HG03064 (cell line): ENCODE measurements around the gene WDR26.

Experiments used
- ATAC-seq: cut with Tn5 transposase; IDR thresholded peaks from one replicate; pipeline ENCODE4 v1.9.1; 2021; ENCODE audit warnings: low read depth; ENCODE audit not compliant: unreplicated experiment

WDR26 gene

GRCh38 chr1:224402472-224403036 is 32.0 kb downstream of the WDR26 start:
- no peak for ATAC-seq

DNA sequence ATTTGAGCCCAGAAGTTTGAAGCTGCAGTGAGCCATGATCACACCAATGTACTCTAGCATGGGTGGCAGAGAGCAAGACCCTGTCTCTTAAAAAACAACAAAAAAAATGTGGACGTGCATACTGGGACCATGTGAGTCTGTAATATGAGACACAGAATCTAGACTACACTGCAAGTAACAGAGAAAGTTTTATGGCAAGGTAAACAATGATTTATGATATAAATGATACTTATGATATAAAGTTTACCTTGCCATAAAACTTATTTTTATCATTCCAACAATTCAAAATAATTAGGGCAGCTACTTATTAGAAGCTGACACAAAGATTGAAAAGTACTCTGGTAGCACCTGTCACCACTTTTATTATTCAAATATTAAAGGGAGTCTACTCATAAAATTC is 34.7 kb downstream of the WDR26 start:
- ATAC-seq: no peak

DNA sequence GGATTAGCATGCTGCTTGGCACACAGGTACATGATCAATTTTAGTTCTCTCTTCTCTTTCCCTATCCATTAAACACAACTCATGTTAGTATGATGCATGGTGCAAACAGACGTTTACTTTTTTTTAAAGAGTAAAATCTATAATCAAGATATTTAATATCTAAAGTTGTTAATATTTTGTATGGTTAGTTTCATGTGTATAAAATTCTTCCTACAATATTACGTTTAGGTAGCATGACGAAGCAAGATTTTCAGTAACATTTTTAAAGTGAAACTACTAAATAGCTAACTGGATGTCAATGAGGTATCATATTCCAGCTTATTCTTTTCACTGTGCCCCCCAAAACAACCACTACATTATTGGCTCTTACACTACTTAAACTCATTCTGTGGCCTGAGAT is 41.3 kb downstream of the WDR26 start:
- no peak for ATAC-seq

DNA sequence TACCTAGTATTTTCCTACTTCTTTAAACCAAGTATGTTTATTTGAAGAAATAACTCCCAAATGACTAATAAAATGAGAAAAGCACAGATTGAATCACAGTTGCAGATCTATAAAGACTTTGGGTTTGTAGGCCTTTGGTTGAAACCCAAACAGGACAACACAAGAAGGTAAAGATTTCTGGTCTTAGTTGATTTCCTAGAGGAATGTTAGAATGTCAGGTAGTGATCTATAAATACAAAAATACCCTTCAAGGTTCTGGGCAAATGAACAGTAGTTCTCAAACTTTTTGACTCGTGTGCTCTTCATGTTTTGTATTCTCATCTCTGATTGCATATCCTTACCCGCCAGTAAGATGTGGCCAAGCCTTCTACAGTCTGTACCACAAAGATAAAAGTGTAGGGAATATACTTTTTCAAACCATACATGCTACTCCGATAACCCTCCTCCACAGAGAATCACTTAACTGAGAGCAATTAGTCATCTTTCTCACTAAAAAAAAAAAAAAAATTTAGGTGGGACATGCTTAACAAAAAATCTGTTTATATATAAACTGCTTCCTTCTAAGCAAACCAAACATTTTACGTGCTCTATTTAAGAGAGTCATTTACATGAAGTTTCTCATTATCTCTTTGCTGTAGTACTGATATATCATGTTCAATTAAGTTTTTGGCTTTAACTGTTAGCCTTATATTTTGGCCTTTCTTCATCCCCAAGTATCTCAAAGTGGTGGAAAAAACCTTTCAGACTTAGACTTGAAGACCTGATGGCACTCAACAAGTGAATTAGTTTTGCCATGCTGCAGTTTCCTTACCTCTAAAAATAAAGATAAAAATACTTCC is 42.0 kb downstream of the WDR26 start:
- no peak for ATAC-seq

DNA sequence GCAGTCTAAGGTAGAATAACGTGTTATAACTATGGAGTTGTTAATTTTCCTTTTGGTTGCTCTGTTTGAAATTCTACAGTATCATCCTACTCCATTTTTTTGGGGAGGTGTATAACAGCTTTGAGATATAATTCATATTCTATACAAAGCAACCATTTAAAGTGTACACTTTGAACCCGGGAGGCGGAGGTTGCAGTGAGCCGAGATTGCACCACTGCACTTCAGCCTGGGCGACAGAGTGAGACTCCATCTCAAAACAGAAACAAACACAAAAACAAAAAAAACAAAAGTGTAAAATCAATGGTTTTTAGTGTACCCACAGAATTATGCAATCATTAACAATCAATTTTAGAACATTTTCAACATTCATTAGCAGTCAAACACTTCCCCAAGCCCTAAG is 44.1 kb downstream of the WDR26 start:
- ATAC-seq: no peak

GRCh38 chr1:224387943-224388342 is 46.7 kb downstream of the WDR26 start:
- no peak for ATAC-seq

DNA sequence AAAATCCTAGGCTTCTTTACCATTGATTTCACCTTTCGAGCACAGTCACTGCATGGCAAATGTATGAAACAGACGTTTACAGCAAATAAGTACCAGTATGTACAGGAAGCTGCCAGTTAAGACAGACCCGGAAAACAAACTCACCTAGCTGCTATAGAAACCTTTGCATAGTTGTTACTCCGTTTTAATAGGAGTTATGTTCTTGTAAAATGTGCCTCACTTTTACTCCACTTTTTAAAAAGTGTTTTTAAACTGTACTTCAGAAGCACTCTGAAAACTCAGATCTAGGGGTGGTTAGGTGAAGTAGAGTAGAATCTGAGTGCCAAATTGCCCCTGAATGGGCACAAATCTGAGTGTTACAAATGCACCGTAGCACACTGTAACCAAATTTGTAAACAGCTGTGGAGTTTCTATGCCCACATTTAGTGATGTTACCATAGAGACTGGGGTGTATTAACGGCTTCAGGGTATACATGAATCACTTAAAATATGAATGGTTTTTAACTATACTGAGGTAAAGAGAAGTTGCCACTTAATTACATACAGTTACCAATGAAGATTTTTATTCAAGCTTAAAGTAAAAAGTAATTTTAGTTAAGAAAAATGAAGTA is 47.2 kb downstream of the WDR26 start:
- ATAC-seq: no peak

DNA sequence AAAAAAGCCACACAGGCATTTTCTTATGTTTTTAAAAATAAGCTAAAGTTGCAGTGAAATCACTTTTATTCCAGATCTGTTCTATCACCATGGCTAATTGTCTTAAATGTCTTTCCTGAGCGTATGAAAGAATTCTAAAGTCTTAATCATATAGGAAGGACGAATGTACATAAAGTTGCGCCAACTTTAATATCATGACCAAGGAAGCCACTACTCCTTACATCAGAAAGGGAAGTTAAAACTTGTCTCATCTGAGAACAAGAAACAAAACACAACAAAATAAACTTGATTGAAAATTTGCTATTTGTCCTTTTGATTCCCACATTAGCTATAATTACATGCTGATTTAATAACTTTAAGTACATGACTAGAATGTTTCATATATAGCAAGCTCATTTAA is 51.4 kb downstream of the WDR26 start:
- ATAC-seq: no peak

DNA sequence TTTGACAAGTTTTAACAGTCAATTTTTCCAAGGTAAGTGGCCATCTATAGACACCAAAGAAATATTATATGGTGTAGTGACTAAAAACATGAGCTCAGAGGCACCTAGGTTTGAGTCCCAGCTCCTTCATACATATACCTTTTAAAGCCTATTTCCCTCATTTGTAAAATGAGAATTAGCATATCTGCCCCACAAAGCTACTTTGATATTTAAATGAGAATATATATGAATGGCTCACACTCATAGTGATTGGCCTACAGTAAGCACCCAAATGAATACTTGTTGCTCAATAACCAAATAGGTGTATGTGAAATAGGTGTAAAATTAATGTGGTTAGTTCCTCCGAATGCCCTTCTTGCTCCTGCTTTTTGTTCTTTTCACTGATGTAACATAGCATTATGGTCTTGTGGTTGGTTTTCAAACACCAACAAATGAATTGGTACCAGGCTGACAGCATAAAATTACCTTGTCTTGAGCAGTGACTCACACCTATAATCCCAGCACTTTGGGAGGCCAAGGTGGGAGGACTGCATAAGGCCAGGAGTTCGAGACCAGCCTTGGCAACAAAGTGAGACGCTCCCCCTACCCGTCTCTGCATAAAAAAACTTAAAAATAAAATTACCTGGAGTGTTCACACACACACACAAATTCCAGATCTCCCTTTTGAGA is 52.6 kb downstream of the WDR26 start:
- no peak for ATAC-seq

- no peak for ATAC-seq
Measured at GRCh38 chr1:224380003-224380402, 54.6 kb downstream of the WDR26 start.

- peak; percentile 55 for ATAC-seq
Measured at GRCh38 chr1:224378855-224379631, 55.6 kb downstream of the WDR26 start.

GRCh38 chr1:224377676-224378006 is 57.0 kb downstream of the WDR26 start:
- peak; percentile 41 for ATAC-seq

DNA sequence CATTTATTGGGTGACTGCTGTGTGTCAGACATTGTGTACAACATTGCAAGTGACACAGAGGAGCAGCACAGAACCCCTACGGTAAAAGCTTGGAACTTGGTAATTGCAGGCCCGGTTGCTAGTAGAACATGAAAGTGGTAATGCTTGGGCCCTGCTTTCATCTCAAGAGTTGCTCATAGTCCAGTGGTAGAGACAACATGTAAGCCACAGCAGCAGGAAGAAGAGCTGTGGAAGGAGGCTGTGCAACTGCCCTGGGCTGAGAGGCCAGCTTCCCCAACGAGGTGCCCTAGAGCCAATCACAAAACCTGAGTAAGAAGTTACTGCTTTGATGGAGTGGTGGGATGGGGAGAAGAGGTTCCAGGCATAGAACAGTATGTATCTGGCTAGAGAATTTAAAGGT is 59.5 kb downstream of the WDR26 start:
- no peak for ATAC-seq

- no peak for ATAC-seq
Measured at GRCh38 chr1:224373008-224373590, 61.5 kb downstream of the WDR26 start.

- ATAC-seq: peak; percentile 87
Measured at GRCh38 chr1:224368409-224368808, 66.2 kb downstream of the WDR26 start.

DNA sequence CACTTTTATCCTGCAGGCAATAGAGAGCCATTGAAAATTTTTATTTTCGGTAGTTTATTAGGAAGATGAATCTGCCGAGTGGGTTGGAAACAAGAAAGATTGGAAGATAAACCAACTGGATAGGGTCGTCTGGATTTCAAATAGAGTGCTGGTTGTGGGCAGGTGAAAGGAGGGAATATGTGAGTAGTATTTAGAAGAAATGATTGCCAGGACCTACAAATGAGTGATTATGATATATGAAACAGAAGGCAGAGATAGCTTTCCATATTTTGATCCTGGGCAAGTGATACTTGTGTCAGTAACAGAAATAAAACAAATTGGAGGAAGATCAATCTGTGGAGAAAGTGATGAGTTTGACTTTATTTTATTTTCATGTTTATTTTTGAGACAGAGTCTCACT is 75.4 kb downstream of the WDR26 start:
- ATAC-seq: no peak

GRCh38 chr1:224358237-224358636 is 76.4 kb downstream of the WDR26 start:
- no peak for ATAC-seq

DNA sequence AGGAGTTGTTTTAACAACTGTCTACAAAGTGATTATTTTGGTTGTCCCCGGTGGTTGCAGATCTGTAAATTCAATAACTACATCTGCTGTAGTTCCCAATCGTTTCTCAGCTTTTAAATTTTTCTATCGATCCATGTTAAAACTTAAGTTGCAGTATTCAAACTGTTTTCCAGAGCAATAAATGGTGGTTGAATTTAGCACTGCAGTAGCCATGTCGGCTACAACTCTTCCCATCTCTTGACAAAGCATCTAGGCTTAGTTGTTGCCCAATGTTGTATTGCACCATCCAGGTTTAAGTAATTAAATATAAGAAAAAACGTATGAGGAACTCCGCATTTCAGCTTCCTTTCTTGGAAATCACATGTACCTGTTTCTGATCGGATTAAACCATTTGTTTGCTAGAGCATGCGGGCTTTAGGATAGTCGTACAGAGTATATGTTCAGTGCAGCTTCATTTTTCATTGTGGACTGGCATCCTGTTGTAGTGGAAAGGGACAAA is 76.9 kb downstream of the WDR26 start:
- ATAC-seq: no peak

- peak; percentile 99 for ATAC-seq
Measured at GRCh38 chr1:224356685-224357625, 77.6 kb downstream of the WDR26 start, which contains the start of gene CNIH4. Gene CNIH4 (plus strand): TSS chr1:224356879. CDS start chr1:224356925, 46 bp downstream.
